Measurements from ENCODE around the gene GNAO1.

DNA sequence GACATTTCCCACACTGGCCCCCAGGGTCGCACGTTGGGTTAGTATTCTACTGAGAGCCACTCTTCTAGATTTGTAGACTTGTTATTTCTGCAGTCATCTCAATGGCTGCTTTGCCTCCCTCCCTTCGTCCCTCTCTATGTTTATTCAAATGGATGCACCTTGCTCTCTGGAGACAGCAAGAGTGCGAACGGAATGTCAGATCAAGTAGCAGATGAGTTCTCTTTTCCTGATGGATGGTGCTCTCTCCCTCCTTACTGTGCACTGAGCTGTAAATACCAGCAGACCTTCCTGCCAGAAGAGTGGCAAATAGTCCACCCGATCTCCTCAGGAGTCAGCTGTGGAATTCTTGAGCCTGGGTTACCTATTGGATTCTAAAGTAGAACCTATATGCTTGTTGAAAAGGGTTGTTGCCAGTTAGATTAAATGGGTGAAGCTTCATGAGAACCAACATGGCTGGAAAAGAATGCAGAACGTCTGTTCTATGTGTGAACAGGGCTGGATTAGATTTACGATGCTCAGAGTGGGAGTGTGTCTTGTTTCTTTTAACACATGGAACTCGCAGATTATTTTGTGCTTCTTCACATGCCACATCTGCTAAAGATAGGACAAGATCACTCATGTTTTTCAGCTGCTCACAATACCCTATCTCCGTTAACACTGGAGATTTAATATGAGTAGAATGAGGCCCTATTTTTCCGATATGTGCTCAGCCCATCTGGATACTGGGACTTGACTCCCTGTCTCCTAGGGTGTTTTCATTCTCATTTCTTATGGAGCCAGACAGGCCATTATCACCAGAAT lies 6.1 kb downstream of the GNAO1 start:
- TF ChIP-seq NRF1 (IDR thresholded peaks at IDR 0.05; ENCODE audit: low read depth, low read length), result no peak
- TF ChIP-seq, protein P1, sequence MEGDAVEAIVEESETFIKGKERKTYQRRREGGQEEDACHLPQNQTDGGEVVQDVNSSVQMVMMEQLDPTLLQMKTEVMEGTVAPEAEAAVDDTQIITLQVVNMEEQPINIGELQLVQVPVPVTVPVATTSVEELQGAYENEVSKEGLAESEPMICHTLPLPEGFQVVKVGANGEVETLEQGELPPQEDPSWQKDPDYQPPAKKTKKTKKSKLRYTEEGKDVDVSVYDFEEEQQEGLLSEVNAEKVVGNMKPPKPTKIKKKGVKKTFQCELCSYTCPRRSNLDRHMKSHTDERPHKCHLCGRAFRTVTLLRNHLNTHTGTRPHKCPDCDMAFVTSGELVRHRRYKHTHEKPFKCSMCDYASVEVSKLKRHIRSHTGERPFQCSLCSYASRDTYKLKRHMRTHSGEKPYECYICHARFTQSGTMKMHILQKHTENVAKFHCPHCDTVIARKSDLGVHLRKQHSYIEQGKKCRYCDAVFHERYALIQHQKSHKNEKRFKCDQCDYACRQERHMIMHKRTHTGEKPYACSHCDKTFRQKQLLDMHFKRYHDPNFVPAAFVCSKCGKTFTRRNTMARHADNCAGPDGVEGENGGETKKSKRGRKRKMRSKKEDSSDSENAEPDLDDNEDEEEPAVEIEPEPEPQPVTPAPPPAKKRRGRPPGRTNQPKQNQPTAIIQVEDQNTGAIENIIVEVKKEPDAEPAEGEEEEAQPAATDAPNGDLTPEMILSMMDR (IDR thresholded peaks at IDR 0.05), result no peak
- TF ChIP-seq EZH2phosphoT487 (IDR thresholded peaks at IDR 0.05; ENCODE audit: borderline replicate concordance, low read depth), result no peak
- TF ChIP-seq RXRA (IDR thresholded peaks at IDR 0.05; ENCODE audit: borderline replicate concordance, low read depth), result no peak
- no peak for TF ChIP-seq RAD21 (IDR thresholded peaks at IDR 0.05; ENCODE audit: low read length)
- TF ChIP-seq POLR2AphosphoS5 (IDR thresholded peaks at IDR 0.05; ENCODE audit: low read depth, low read length), result no peak
- TF ChIP-seq, protein P2, sequence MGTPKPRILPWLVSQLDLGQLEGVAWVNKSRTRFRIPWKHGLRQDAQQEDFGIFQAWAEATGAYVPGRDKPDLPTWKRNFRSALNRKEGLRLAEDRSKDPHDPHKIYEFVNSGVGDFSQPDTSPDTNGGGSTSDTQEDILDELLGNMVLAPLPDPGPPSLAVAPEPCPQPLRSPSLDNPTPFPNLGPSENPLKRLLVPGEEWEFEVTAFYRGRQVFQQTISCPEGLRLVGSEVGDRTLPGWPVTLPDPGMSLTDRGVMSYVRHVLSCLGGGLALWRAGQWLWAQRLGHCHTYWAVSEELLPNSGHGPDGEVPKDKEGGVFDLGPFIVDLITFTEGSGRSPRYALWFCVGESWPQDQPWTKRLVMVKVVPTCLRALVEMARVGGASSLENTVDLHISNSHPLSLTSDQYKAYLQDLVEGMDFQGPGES (IDR thresholded peaks at IDR 0.05; ENCODE audit: low read depth, low read length), result no peak
- no peak for TF ChIP-seq EP300 (IDR thresholded peaks at IDR 0.05; ENCODE audit: borderline replicate concordance in 1 of 2, low read depth in 1 of 2, low read length in 1 of 2)
- TF ChIP-seq TAF1 (IDR thresholded peaks at IDR 0.05; ENCODE audit: borderline replicate concordance, low read depth, low read length), result no peak
- TF ChIP-seq GABPA (IDR thresholded peaks at IDR 0.05; ENCODE audit: low read depth), result no peak
- TF ChIP-seq FOSL2 (IDR thresholded peaks at IDR 0.05; ENCODE audit: borderline replicate concordance, low read depth), result no peak
